ENCODE results near the gene KRTAP10-11. TPM values are rescaled to one million over a fixed set of nuclear protein-coding genes. Genes with fewer than 3 reads are reported as not detected.
"Not testable (repeated sequence)": the region's sequence is repeated elsewhere in the genome, so short reads cannot be mapped to it uniquely, and the experiment has no call there.

The KRTAP10-11 gene, protein sequence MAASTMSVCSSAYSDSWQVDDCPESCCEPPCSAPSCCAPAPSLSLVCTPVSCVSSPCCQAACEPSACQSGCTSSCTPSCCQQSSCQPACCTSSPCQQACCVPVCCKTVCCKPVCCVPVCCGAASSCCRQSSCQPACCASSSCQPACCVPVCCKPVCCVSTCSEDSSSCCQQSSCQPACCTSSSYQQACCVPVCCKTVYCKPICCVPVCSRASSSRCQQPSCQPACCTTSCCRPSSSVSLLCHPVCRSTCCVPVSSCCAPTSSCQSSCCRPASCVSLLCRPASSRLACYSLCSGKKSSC
- total RNA-seq, result not detected

- in situ Hi-C loops (cut with MboI; ENCODE audit: low sequenced_read_pairs in 4 of 4); intact Hi-C loops (cut with DNase I; ENCODE audit: low total_unique reads); H3K4me3 ChIP-seq; H3K27ac ChIP-seq; H3K9me3 ChIP-seq; H3K36me3 ChIP-seq; ATAC-seq; DNase-seq; H3K4me1 ChIP-seq: not testable (repeated sequence)
- H3K27me3 ChIP-seq, result peaks cover 10 to 16% (median 11%) of the 10 kb centered on the region in 3 donors
Observed at GRCh38 chr21:44646366-44647221, at the start of gene KRTAP10-11. Gene KRTAP10-11, plus strand, starts transcription at chr21:44646414. Its CDS starts 45 bp downstream, at chr21:44646459.

- Histone ChIP-seq H3K4me3 (no peak overlapping the region), H3K9me3 (no peaks in the 10 kb centered on the region), H3K36me3 (no peaks in the 10 kb centered on the region), H3K27me3 (peaks cover 30 to 49% (median 48%) of the 10 kb centered on the region in 3 donors), H3K4me1 (no peaks in the 10 kb centered on the region), H3K27ac (no peak overlapping the region)
- intact Hi-C loops (cut with DNase I; ENCODE audit: low total_unique reads), result no loop called here
- ATAC-seq (no peak), DNase-seq (no peak)
- in situ Hi-C loops (cut with MboI; ENCODE audit: low sequenced_read_pairs in 4 of 4), result no loop called here
- TF ChIP-seq CTCF (IDR thresholded peaks at IDR 0.05 in 4 of 5, conservative IDR thresholded peaks at IDR 0.05 in 1 of 5) (no peak), POLR2A (IDR thresholded peaks at IDR 0.05) (no peak)
Observed at GRCh38 chr21:44598061-44598460, 48.2 kb upstream of the KRTAP10-11 start.

- Histone ChIP-seq H3K4me3 (no peak overlapping the region), H3K36me3 (no peaks in the 10 kb centered on the region), H3K4me1 (no peaks in the 10 kb centered on the region), H3K27ac (no peak overlapping the region), H3K27me3 (peaks cover 21 to 54% (median 49%) of the 10 kb centered on the region in 3 donors), H3K9me3 (no peaks in the 10 kb centered on the region)
- intact Hi-C loops (cut with DNase I; ENCODE audit: low total_unique reads), result no loop called here
- no peak for TF ChIP-seq POLR2A (IDR thresholded peaks at IDR 0.05)
- no peak for ATAC-seq
- in situ Hi-C loops (cut with MboI; ENCODE audit: low sequenced_read_pairs in 4 of 4), result no loop called here
- no peak for DNase-seq
Observed at GRCh38 chr21:44599264-44600029, 46.8 kb upstream of the KRTAP10-11 start.

DNA sequence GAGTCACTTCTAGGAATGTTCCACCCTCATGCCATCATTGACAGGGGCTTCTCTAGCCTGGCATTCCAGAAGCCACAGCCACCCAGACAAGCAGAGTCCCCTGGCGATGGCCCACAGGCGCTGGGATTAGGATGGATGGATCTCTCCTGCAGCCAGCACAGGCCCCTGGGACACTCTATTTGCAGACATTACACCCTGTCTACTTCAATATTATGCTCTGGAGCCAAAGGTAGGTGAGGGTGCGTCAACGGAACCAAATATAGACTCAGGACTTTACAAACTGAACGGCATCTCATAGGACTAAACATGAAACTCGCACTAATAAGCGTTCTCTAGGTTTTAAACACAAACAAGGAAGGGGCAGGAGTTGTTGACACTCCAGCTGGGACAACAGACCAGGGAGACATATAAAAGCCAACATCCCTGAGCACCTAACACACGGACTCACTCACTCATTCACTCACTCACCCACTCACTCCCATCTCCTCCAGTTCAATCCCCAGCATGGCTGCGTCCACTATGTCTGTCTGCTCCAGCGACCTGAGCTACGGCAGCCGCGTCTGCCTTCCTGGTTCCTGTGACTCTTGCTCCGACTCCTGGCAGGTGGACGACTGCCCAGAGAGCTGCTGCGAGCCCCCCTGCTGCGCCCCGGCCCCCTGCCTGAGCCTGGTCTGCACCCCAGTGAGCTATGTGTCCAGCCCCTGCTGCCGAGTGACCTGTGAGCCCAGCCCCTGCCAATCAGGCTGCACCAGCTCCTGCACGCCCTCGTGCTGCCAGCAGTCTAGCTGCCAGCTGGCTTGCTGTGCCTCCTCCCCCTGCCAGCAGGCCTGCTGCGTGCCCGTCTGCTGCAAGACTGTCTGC lies 45.9 kb upstream of the KRTAP10-11 start, which contains the start of gene KRTAP10-7:
Gene KRTAP10-7, plus strand, starts transcription at position 480 of the 861 bp plus-strand sequence. Its CDS starts 25 bp downstream, at position 505.
- DNase-seq; H3K4me3 ChIP-seq; H3K36me3 ChIP-seq; H3K9me3 ChIP-seq; in situ Hi-C loops (cut with MboI; ENCODE audit: low sequenced_read_pairs in 4 of 4); H3K4me1 ChIP-seq; intact Hi-C loops (cut with DNase I; ENCODE audit: low total_unique reads); ATAC-seq; H3K27ac ChIP-seq: not testable (repeated sequence)
- H3K27me3 ChIP-seq, result peaks cover 18 to 51% (median 45%) of the 10 kb centered on the region in 3 donors

DNA sequence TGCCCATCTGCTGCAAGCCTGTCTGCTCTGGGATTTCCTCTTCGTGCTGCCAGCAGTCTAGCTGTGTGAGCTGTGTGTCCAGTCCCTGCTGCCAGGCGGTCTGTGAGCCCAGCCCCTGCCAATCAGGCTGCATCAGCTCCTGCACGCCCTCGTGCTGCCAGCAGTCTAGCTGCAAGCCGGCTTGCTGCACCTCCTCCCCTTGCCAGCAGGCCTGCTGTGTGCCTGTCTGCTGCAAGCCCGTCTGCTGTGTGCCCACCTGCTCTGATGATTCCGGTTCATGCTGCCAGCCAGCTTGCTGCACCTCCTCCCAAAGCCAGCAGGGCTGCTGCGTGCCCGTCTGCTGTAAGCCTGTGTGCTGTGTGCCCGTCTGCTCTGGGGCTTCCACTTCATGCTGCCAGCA lies 45.1 kb upstream of the KRTAP10-11 start:
- H3K27me3 ChIP-seq, result peaks cover 18 to 49% (median 39%) of the 10 kb centered on the region in 3 donors
- intact Hi-C loops (cut with DNase I; ENCODE audit: low total_unique reads); H3K9me3 ChIP-seq; H3K4me3 ChIP-seq; H3K36me3 ChIP-seq; in situ Hi-C loops (cut with MboI; ENCODE audit: low sequenced_read_pairs in 4 of 4); ATAC-seq; DNase-seq; H3K27ac ChIP-seq; H3K4me1 ChIP-seq: not testable (repeated sequence)
